Bronchial epithelial cell (primary cell): ENCODE data around the gene FLNB. TPM values are rescaled to one million over a fixed set of nuclear protein-coding genes. Genes with fewer than 3 reads are reported as not detected.

Source experiments
- DNase-seq: peaks from one replicate; pipeline ENCODE4 v3.0.0-alpha.2; 2010; ENCODE audit warnings: low read depth
- FAIRE-seq: peaks from 2 replicates; lab custom pipeline; 2011; peaks lifted over from hg19 to GRCh38; lab: Jason Lieb, UNC
- H3K27me3 ChIP-seq: 2 replicates; pipeline ENCODE4 v1.5.1; 2011; ENCODE audit warnings: low read length; ENCODE audit not compliant: control insufficient read depth, insufficient read depth
- H3K36me3 ChIP-seq: 2 replicates; pipeline ENCODE4 v1.5.1; 2011; ENCODE audit warnings: low read length; ENCODE audit not compliant: control insufficient read depth, insufficient read depth
- H3K4me3 ChIP-seq: 2 replicates; pipeline ENCODE4 v1.5.1; 2011; ENCODE audit warnings: mild to moderate bottlenecking, low read depth, low read length, control low read depth
- CTCF ChIP-seq: IDR thresholded peaks from 2 replicates; pipeline ENCODE4 v1.5.1; 2011; ENCODE audit warnings: mild to moderate bottlenecking, moderate library complexity, low read length, control low read depth, inconsistent platforms; ENCODE audit not compliant: insufficient read depth, severe bottlenecking
- total RNA-seq: library from RNA; depleted of rRNA; stranded (reverse); fragments of >200 nt; gene quantifications from 2 replicates; pipeline ENCODE4 v1.2.1, GENCODE V29; 2014

FLNB gene
- total RNA-seq, 1 donor from 2014 or later = 822 TPM

DNA sequence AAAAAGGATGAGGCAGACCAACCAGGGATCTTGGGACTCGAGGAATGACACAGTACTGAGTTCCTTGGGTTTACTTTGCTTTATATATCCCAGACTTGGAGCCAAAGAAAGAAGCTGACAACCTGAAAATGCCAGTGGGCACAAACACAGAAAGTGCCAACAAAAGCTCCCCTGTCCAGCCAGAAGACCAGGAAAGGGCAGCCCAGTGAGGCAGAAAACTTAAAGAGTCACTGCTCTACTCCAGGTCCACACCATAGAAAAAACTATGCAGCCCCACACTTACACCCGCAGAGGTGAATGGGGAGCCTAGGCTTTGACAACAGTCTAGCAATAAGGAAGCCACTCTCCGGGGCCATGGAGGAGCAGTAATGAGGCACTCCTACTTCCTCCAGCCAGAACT is 80.3 kb downstream of the FLNB start:
- Histone ChIP-seq H3K27me3 (no peaks in the 10 kb centered on the region), H3K36me3 (peaks cover 9% of the 10 kb centered on the region), H3K4me3 (no peak overlapping the region)
- no peak for DNase-seq
- TF ChIP-seq CTCF = no peak
- no peak for FAIRE-seq

GRCh38 chr3:58090351-58090750 is 82.1 kb downstream of the FLNB start:
- no peaks in the 10 kb centered on the region for H3K27me3 ChIP-seq
- DNase-seq (no peak), FAIRE-seq (no peak)
- peaks cover 13% of the 10 kb centered on the region for H3K36me3 ChIP-seq
- TF ChIP-seq CTCF = no peak
- H3K4me3 ChIP-seq = no peak overlapping the region

GRCh38 chr3:58092521-58092920 is 84.3 kb downstream of the FLNB start:
- no peak for TF ChIP-seq CTCF
- H3K27me3 ChIP-seq = no peaks in the 10 kb centered on the region

GRCh38 chr3:58093574-58094195 is 85.5 kb downstream of the FLNB start:
- FAIRE-seq (no peak), DNase-seq (peak; percentile 61)
- peaks cover 25% of the 10 kb centered on the region for H3K36me3 ChIP-seq
- no peak overlapping the region for H3K4me3 ChIP-seq
- TF ChIP-seq CTCF = no peak
- no peaks in the 10 kb centered on the region for H3K27me3 ChIP-seq

More at GRCh38 chr3:58092521-58092920, 84.3 kb downstream of the FLNB start:
- Histone ChIP-seq H3K36me3 (peaks cover 23% of the 10 kb centered on the region), H3K4me3 (no peak overlapping the region)
- FAIRE-seq (no peak), DNase-seq (no peak)

DNA sequence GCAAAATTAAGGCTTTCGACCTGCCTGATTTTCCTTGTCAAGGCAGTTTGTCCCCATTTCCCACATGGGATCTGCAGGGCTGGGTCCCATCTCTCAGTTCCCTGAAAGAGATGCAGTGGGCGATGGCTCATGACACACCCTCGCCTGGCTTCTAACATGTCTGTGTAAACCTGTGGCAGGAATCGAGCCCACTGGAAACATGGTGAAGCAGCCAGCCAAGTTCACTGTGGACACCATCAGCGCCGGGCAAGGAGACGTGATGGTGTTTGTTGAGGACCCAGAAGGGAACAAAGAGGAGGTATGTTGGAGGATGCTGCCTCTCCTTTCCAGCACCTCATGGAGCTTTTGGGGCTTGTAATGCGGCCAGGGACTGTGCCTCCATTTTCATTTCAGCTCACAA is 86.4 kb downstream of the FLNB start:
- no peaks in the 10 kb centered on the region for H3K27me3 ChIP-seq
- DNase-seq = no peak
- no peak for FAIRE-seq
- H3K4me3 ChIP-seq = no peak overlapping the region
- H3K36me3 ChIP-seq = peaks cover 28% of the 10 kb centered on the region
- no peak for TF ChIP-seq CTCF

DNA sequence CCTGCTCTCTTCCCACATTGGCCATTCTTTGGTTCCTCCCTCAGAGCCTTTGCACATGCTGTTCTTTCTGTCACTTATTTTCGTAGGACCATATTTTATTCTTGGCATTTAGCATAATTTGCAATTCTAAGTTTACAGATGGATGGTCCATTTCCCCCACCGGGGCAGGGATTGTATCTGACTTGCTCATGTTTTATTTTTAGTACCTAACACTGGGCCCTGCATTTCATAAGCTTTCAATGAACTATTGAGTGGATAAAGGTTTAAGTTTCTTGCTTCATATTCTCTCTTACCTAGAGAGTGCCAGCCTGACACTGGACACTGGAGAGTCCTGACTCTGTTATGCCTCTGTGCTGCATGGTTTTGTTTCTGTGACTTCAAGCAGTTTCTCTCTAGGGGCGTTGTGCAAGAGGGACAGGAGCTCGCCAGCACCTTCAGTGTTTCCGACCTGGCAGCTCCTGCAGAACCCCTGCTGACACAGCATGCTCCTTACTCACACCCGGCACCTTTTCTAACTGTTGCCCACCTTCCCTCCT is 87.4 kb downstream of the FLNB start:
- DNase-seq = no peak
- H3K36me3 ChIP-seq = peaks cover 28% of the 10 kb centered on the region
- TF ChIP-seq CTCF = no peak
- no peaks in the 10 kb centered on the region for H3K27me3 ChIP-seq
- H3K4me3 ChIP-seq = no peak overlapping the region
- no peak for FAIRE-seq
